Measurements from ENCODE around the gene SPATS2L.

GRCh38 chr2:200525551-200525881 is 219.0 kb downstream of the SPATS2L start:
- no peak for TF ChIP-seq TCF12 (IDR thresholded peaks at IDR 0.05; ENCODE audit: low read depth)
- TF ChIP-seq EGR1 (IDR thresholded peaks at IDR 0.05): no peak

Data from Ishikawa (cell line).